ENCODE results near the gene ZSWIM4.

DNA sequence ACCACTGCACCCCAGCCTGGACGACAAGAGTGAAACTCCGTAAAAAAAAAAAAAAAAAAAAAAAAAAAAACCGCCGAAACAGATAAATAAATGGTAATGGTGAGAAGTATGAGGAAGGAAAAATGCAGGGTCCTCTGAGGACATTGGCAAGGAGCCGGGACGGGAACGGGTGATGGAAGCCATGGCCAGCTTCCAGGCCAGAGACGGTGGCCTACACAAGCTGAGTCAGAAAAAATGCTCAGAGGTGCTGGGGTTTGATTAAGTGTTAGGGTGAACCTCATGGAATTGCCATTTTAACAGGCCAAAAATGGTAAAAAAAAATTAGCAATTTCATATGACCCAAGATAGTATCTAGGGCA lies 866 bp upstream of the ZSWIM4 start:
- TF ChIP-seq POLR2A (IDR thresholded peaks at IDR 0.05) = no peak
- no peak for TF ChIP-seq CTCF (IDR thresholded peaks at IDR 0.05)
